Measurements from ENCODE around the gene LRPAP1.

Gene LRPAP1

DNA sequence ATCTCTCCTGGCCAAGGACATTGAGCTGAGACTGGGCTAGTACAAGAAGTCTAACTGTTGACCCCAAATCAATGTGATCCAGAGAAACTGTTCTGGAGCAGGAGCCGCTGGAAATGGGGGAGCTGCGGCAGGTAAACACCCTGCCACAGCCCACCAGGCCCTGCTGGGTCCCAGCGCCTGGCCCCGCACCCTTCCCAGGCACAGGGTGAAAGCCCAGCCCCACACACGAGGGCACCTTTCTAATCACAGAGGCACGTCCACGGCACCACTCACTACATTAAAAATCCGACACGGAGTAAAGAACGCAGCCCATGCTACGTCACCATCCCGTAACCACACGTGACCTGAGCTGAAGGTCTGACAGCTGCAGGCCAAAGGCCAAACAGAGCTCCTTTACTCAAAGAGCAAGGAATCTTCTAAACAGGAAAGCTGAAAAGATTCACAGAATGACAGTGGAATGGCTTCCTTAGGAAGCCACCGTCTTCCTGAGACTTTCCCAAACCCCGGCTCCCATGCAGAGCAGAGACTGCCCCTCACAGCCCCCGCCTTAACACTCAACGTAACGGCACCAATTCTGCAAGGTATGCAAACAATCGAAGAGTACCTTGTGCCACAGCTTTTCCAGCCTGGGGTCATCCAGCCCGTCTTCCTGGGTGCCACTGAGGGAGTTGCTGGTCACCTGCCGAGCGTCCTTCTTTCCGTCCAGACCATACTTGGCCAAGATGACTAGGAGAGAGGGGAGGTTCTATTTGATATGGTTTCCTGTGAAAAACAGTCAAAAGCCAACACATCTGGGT is 12.6 kb downstream of the LRPAP1 start:
- no peak overlapping the region for H3K9ac ChIP-seq (ENCODE audit: insufficient read length, low read depth)
- H3K4me1 ChIP-seq (ENCODE audit: insufficient read depth, insufficient read length): peaks cover 13% of the 10 kb centered on the region
- peaks cover 98% of the 10 kb centered on the region for H3K36me3 ChIP-seq (ENCODE audit: insufficient read depth, insufficient read length, low read length)
- H3K4me3 ChIP-seq (ENCODE audit: insufficient read length, low read depth): no peak overlapping the region
- no peaks in the 10 kb centered on the region for H3K27me3 ChIP-seq (ENCODE audit: insufficient read depth, insufficient read length)
- no peak for DNase-seq (ENCODE audit: low read depth, low spot score)
- TF ChIP-seq SUZ12 (IDR thresholded peaks at IDR 0.05; ENCODE audit: extremely low read depth, insufficient read depth, insufficient read length) (no peak), YY1 (IDR thresholded peaks at IDR 0.05; ENCODE audit: insufficient read depth, insufficient read length) (no peak), ZNF274 (IDR thresholded peaks at IDR 0.05; ENCODE audit: low read depth, low read length) (no peak)
- H3K9me3 ChIP-seq (ENCODE audit: insufficient read depth, low read length): no peaks in the 10 kb centered on the region

GRCh38 chr4:3518941-3519340 is 13.3 kb downstream of the LRPAP1 start:
- no peaks in the 10 kb centered on the region for H3K27me3 ChIP-seq (ENCODE audit: insufficient read depth, insufficient read length)
- H3K4me3 ChIP-seq (ENCODE audit: insufficient read length, low read depth): no peak overlapping the region
- peaks cover 98% of the 10 kb centered on the region for H3K36me3 ChIP-seq (ENCODE audit: insufficient read depth, insufficient read length, low read length)
- no peak overlapping the region for H3K9ac ChIP-seq (ENCODE audit: insufficient read length, low read depth)
- DNase-seq (ENCODE audit: low read depth, low spot score): no peak
- peaks cover 18% of the 10 kb centered on the region for H3K4me1 ChIP-seq (ENCODE audit: insufficient read depth, insufficient read length)
- H3K9me3 ChIP-seq (ENCODE audit: insufficient read depth, low read length): no peaks in the 10 kb centered on the region
- no peak for TF ChIP-seq YY1 (IDR thresholded peaks at IDR 0.05; ENCODE audit: insufficient read depth, insufficient read length)
- TF ChIP-seq ZNF274 (IDR thresholded peaks at IDR 0.05; ENCODE audit: low read depth, low read length): no peak
- TF ChIP-seq SUZ12 (IDR thresholded peaks at IDR 0.05; ENCODE audit: extremely low read depth, insufficient read depth, insufficient read length): no peak

- H3K36me3 ChIP-seq (ENCODE audit: insufficient read depth, insufficient read length, low read length): peaks cover 98% of the 10 kb centered on the region
- TF ChIP-seq YY1 (IDR thresholded peaks at IDR 0.05; ENCODE audit: insufficient read depth, insufficient read length) (no peak), ZNF274 (IDR thresholded peaks at IDR 0.05; ENCODE audit: low read depth, low read length) (no peak), SUZ12 (IDR thresholded peaks at IDR 0.05; ENCODE audit: extremely low read depth, insufficient read depth, insufficient read length) (no peak)
Measured at GRCh38 chr4:3518511-3518880, 13.7 kb downstream of the LRPAP1 start.

GRCh38 chr4:3517731-3518510 is 14.3 kb downstream of the LRPAP1 start:
- Histone ChIP-seq H3K4me1 (ENCODE audit: insufficient read depth, insufficient read length) (peaks cover 18% of the 10 kb centered on the region), H3K27me3 (ENCODE audit: insufficient read depth, insufficient read length) (no peaks in the 10 kb centered on the region), H3K9me3 (ENCODE audit: insufficient read depth, low read length) (no peaks in the 10 kb centered on the region), H3K9ac (ENCODE audit: insufficient read length, low read depth) (no peak overlapping the region), H3K36me3 (ENCODE audit: insufficient read depth, insufficient read length, low read length) (peaks cover 98% of the 10 kb centered on the region), H3K4me3 (ENCODE audit: insufficient read length, low read depth) (no peak overlapping the region)
- no peak for DNase-seq (ENCODE audit: low read depth, low spot score)
- TF ChIP-seq SUZ12 (IDR thresholded peaks at IDR 0.05; ENCODE audit: extremely low read depth, insufficient read depth, insufficient read length) (no peak), YY1 (IDR thresholded peaks at IDR 0.05; ENCODE audit: insufficient read depth, insufficient read length) (no peak), ZNF274 (IDR thresholded peaks at IDR 0.05; ENCODE audit: low read depth, low read length) (no peak)

More at GRCh38 chr4:3518511-3518880, 13.7 kb downstream of the LRPAP1 start:
- no peak for DNase-seq (ENCODE audit: low read depth, low spot score)
- Histone ChIP-seq H3K27me3 (ENCODE audit: insufficient read depth, insufficient read length) (no peaks in the 10 kb centered on the region), H3K9ac (ENCODE audit: insufficient read length, low read depth) (no peak overlapping the region), H3K4me1 (ENCODE audit: insufficient read depth, insufficient read length) (peaks cover 18% of the 10 kb centered on the region), H3K9me3 (ENCODE audit: insufficient read depth, low read length) (no peaks in the 10 kb centered on the region), H3K4me3 (ENCODE audit: insufficient read length, low read depth) (no peak overlapping the region)

DNA sequence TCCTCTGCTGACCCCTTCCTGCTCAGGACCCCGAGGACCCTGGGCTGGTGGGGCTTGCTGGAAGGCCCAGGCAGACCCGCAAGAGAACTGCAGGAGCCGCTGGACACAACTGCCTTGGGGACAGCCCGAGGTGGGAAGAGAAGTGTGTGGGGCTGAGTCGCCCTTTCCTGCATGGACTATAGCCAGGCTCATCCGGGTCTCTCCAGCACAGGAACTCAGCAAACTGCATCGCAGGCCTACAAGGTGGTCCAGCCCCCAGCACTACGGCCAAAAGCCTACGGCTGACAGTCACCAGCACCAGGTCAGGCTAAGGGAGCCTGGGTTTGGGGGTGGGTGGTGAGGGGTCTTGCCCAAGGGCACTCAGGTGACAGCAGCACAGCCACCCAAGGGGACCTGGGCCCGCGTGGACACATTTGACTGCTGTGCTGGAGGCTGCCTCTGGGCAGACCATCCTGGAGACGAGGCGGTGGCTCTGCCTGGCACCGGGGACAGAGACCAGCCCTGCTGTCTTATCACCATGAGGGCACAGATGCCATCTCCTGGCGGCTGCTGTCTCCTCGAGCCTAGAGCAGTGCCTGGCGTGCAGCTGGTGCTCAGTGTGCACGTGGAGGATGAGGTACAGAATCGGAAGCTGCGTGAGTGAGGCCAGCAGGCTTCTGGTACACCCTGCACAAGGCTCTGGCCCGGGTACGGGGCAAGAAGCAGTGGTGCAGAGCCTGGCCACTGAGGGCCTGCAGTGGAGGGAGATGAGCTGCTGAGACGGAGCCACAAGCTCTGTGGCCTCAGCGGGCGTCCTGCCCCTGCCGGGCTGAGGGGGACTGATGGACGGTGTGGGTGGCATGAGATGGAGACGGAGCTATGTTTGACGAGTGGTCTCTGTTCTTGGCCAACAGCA is 15.1 kb downstream of the LRPAP1 start:
- Histone ChIP-seq H3K4me1 (ENCODE audit: insufficient read depth, insufficient read length) (peaks cover 18% of the 10 kb centered on the region), H3K27me3 (ENCODE audit: insufficient read depth, insufficient read length) (no peaks in the 10 kb centered on the region), H3K36me3 (ENCODE audit: insufficient read depth, insufficient read length, low read length) (peaks cover 98% of the 10 kb centered on the region), H3K4me3 (ENCODE audit: insufficient read length, low read depth) (no peak overlapping the region), H3K9ac (ENCODE audit: insufficient read length, low read depth) (no peak overlapping the region), H3K9me3 (ENCODE audit: insufficient read depth, low read length) (no peaks in the 10 kb centered on the region)
- no peak for TF ChIP-seq ZNF274 (IDR thresholded peaks at IDR 0.05; ENCODE audit: low read depth, low read length)
- no peak for TF ChIP-seq YY1 (IDR thresholded peaks at IDR 0.05; ENCODE audit: insufficient read depth, insufficient read length)
- no peak for TF ChIP-seq SUZ12 (IDR thresholded peaks at IDR 0.05; ENCODE audit: extremely low read depth, insufficient read depth, insufficient read length)
- DNase-seq (ENCODE audit: low read depth, low spot score): no peak

DNA sequence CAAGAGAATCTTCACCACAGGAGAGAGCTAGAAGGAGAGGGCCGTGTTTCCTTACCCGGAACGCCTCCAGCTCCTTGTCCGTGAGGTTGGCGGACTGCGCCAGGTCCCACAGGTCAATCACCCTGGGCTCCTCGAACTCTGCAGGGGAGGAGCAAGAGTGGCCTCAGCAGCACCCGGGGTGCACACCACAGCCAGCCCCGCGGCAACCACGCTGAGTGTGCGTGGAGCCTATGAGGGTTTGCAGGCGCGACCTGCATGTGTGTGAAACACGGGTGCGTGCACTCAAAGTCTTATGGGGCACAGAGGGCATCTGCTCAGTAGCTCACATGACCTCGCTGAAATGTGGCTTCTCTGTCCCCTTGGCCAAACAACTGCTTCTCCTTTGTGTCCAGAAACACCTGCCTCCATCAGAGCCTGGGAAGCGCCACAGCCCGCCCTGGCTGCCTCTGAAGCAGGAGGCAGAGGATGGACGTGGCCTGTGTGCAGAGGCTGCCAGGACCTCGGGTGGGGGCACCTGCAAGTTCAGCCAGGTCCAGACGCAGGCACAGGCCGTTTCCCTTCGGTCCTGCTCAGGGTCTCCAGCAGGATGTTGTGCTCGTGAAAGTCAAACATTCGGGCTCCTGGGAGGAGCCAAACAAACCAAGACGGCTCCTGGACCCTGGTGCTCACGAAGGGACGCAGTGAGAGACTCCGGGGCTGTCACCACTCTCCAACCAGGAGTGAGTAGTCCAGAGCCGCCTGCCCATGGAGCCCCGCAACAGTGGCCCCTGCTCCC is 16.0 kb downstream of the LRPAP1 start:
- no peaks in the 10 kb centered on the region for H3K27me3 ChIP-seq (ENCODE audit: insufficient read depth, insufficient read length)
- peaks cover 18% of the 10 kb centered on the region for H3K4me1 ChIP-seq (ENCODE audit: insufficient read depth, insufficient read length)
- peaks cover 95% of the 10 kb centered on the region for H3K36me3 ChIP-seq (ENCODE audit: insufficient read depth, insufficient read length, low read length)
- no peak overlapping the region for H3K4me3 ChIP-seq (ENCODE audit: insufficient read length, low read depth)
- DNase-seq (ENCODE audit: low read depth, low spot score): no peak
- no peak overlapping the region for H3K9ac ChIP-seq (ENCODE audit: insufficient read length, low read depth)
- H3K9me3 ChIP-seq (ENCODE audit: insufficient read depth, low read length): no peaks in the 10 kb centered on the region
- TF ChIP-seq SUZ12 (IDR thresholded peaks at IDR 0.05; ENCODE audit: extremely low read depth, insufficient read depth, insufficient read length) (no peak), YY1 (IDR thresholded peaks at IDR 0.05; ENCODE audit: insufficient read depth, insufficient read length) (no peak), ZNF274 (IDR thresholded peaks at IDR 0.05; ENCODE audit: low read depth, low read length) (no peak)

Measured in NT2/D1 (cell line).